ENCODE data around the gene MTUS2.

Gene MTUS2

GRCh38 chr13:29496241-29496712, 676.1 kb downstream of the MTUS2 start:
- no peak for DNase-seq

- DNase-seq: no peak
Measured at GRCh38 chr13:29497137-29497654, 677.1 kb downstream of the MTUS2 start.

- no peak for DNase-seq
Measured at GRCh38 chr13:29498426-29499040, 678.4 kb downstream of the MTUS2 start.

GRCh38 chr13:29499506-29500165, 679.5 kb downstream of the MTUS2 start:
- no peak for DNase-seq

GRCh38 chr13:29500386-29500785, 680.2 kb downstream of the MTUS2 start:
- DNase-seq: no peak

GRCh38 chr13:29501674-29502073, 681.5 kb downstream of the MTUS2 start:
- no peak for DNase-seq

- DNase-seq: no peak
Measured at GRCh38 chr13:29502391-29503008, 682.4 kb downstream of the MTUS2 start.

GRCh38 chr13:29503041-29503837, 683.1 kb downstream of the MTUS2 start:
- peak; percentile 36 for DNase-seq

GRCh38 chr13:29504691-29505090, 684.6 kb downstream of the MTUS2 start:
- no peak for DNase-seq

GRCh38 chr13:29505511-29505910, 685.4 kb downstream of the MTUS2 start:
- no peak for DNase-seq

- DNase-seq: no peak
Measured at GRCh38 chr13:29505950-29506349, 685.8 kb downstream of the MTUS2 start.

- DNase-seq: peak; percentile 84
Measured at GRCh38 chr13:29507356-29507755, 687.2 kb downstream of the MTUS2 start.

- DNase-seq: peak; percentile 65
Measured at GRCh38 chr13:29508130-29508875, 688.2 kb downstream of the MTUS2 start.

GRCh38 chr13:29508876-29509252, 688.7 kb downstream of the MTUS2 start:
- no peak for DNase-seq

- no peak for DNase-seq
Measured at GRCh38 chr13:29509999-29510589, 690.0 kb downstream of the MTUS2 start.

- DNase-seq: no peak
Measured at GRCh38 chr13:29510651-29511084, 690.5 kb downstream of the MTUS2 start.

- no peak for DNase-seq
Measured at GRCh38 chr13:29511106-29511796, 691.1 kb downstream of the MTUS2 start.

- DNase-seq: no peak
Measured at GRCh38 chr13:29511980-29512379, 691.8 kb downstream of the MTUS2 start.

- no peak for DNase-seq
Measured at GRCh38 chr13:29513002-29513980, 693.2 kb downstream of the MTUS2 start.
